Measurements from ENCODE around the gene ZBTB20.

Gene ZBTB20

GRCh38 chr3:115019900-115020299 lies 127.2 kb downstream of the ZBTB20 start:
- no peak for TF ChIP-seq CTCF (IDR thresholded peaks at IDR 0.05; ENCODE audit: borderline replicate concordance, control extremely low read depth, extremely low read depth, insufficient read depth, missing control alignments)
- in situ Hi-C loops (cut with MboI; ENCODE audit: low sequenced_read_pairs, unreplicated experiment): no loop called here
- no peak for DNase-seq (ENCODE audit: low spot score)

- in situ Hi-C loops (cut with MboI; ENCODE audit: low sequenced_read_pairs, unreplicated experiment): no loop called here
- DNase-seq (ENCODE audit: low spot score): no peak
- TF ChIP-seq CTCF (IDR thresholded peaks at IDR 0.05; ENCODE audit: borderline replicate concordance, control extremely low read depth, extremely low read depth, insufficient read depth, missing control alignments): no peak
These were observed 128.4 kb downstream of the ZBTB20 start for GRCh38 chr3:115018694-115019093.

GRCh38 chr3:115007966-115008365 lies 139.1 kb downstream of the ZBTB20 start:
- in situ Hi-C loops (cut with MboI; ENCODE audit: low sequenced_read_pairs, unreplicated experiment): no loop called here
- TF ChIP-seq CTCF (IDR thresholded peaks at IDR 0.05; ENCODE audit: borderline replicate concordance, control extremely low read depth, extremely low read depth, insufficient read depth, missing control alignments): no peak
- no peak for DNase-seq (ENCODE audit: low spot score)

- no peak for TF ChIP-seq CTCF (IDR thresholded peaks at IDR 0.05; ENCODE audit: borderline replicate concordance, control extremely low read depth, extremely low read depth, insufficient read depth, missing control alignments)
- in situ Hi-C loops (cut with MboI; ENCODE audit: low sequenced_read_pairs, unreplicated experiment): no loop called here
- DNase-seq (ENCODE audit: low spot score): no peak
These were observed 142.6 kb downstream of the ZBTB20 start for GRCh38 chr3:115004201-115005140.

GRCh38 chr3:114998971-114999579 lies 148.0 kb downstream of the ZBTB20 start:
- in situ Hi-C loops (cut with MboI; ENCODE audit: low sequenced_read_pairs, unreplicated experiment): no loop called here
- DNase-seq (ENCODE audit: low spot score): no peak

More at GRCh38 chr3:114998971-114999579, 148.0 kb downstream of the ZBTB20 start:
- no peak for TF ChIP-seq CTCF (IDR thresholded peaks at IDR 0.05; ENCODE audit: borderline replicate concordance, control extremely low read depth, extremely low read depth, insufficient read depth, missing control alignments)

Data from GM13976 (cell line).